MM.1S (cell line): ENCODE measurements around the gene CNR1.

Experiments used
- EZH2 ChIP-seq: fragments of 300-600 bp; sonication (generic); optimal IDR thresholded peaks from 2 replicates; pipeline ENCODE3; 2017; ENCODE audit warnings: low read depth, mild to moderate bottlenecking, antibody characterized with exemption, low read length, mixed read lengths
- TF ChIP-seq, protein P1 (sequence below): fragments of 300-600 bp; sonication (generic); IDR thresholded peaks from 2 replicates; pipeline ENCODE4 v1.5.1; 2016; ENCODE audit warnings: antibody characterized with exemption, low read length, mixed read lengths

DNA sequence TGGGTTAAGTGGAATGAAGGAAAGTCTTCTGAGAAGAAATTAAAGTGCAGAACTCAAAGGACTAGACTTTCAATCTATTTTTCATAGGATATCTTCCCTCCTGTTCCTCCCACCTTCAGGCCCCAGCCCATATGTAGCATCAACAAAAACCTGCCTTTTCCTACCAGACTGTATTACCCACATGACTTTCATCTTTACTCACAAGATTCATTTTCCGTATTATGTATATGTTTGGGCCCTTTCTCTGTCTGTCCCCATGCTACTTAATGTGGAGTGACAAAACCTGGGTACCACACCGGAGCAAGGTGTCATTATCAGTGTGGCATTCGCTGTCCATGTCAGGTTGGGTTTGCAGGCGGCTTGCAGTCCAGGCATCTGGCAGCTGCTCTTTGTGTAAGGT is 18.8 kb upstream of the CNR1 start:
- no peak for TF ChIP-seq EZH2
- TF ChIP-seq, protein P1, sequence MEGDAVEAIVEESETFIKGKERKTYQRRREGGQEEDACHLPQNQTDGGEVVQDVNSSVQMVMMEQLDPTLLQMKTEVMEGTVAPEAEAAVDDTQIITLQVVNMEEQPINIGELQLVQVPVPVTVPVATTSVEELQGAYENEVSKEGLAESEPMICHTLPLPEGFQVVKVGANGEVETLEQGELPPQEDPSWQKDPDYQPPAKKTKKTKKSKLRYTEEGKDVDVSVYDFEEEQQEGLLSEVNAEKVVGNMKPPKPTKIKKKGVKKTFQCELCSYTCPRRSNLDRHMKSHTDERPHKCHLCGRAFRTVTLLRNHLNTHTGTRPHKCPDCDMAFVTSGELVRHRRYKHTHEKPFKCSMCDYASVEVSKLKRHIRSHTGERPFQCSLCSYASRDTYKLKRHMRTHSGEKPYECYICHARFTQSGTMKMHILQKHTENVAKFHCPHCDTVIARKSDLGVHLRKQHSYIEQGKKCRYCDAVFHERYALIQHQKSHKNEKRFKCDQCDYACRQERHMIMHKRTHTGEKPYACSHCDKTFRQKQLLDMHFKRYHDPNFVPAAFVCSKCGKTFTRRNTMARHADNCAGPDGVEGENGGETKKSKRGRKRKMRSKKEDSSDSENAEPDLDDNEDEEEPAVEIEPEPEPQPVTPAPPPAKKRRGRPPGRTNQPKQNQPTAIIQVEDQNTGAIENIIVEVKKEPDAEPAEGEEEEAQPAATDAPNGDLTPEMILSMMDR = no peak
